ENCODE data around the gene MORC4.

MORC4 gene

DNA sequence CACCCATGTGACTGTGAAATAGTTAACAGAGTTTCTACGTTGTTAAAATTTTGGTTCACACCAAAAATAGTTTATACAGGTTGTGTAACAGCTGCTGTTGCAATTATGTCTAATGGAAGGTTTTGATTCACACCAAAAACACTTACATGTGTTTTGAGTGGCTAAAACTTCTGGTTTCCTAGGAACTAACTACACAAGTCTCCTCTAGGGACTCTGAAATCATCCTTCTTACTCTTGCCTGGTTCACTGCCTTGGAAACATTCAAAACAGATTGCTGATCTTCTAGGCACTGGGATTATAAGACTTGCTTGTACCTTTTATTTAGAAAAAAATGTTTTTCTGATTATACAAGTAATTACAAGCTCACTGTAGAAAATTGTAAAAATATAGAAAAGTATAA, 14.9 kb upstream of the MORC4 start:
- H3K9me3 ChIP-seq (ENCODE audit: insufficient read depth, low read length, severe bottlenecking) = no peaks in the 10 kb centered on the region
- DNase-seq = no peak

DNA sequence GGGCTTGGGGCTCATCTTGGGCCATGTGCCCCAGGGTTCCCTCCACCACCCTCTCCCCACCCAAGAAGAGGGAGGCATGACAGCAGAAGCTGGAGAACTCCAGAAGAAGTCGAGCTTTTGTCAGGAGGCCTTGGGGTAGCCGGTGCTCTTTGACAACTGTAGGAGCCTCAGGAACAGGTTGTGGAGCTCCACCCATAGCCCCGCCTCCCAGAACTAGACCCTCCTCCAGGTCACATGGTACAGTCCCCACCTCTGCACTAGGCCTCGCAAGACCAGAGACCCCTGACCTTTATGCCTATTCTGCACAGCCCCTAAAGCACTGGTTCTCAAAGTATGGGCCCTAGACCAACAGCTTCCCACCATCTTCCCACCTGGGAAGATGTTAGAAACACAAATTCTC, 8.0 kb upstream of the MORC4 start:
- no peak overlapping the region for H2AFZ ChIP-seq (ENCODE audit: low read depth, low read length)
- H3K36me3 ChIP-seq (ENCODE audit: insufficient read depth, low read length) = no peaks in the 10 kb centered on the region
- H3K9ac ChIP-seq (ENCODE audit: low read depth, low read length) = no peak overlapping the region
- H3K79me2 ChIP-seq (ENCODE audit: insufficient read depth, low read length) = no peaks in the 10 kb centered on the region
- H3K4me3 ChIP-seq (ENCODE audit: low read depth in 1 of 2, low read length in 2 of 2) = no peak overlapping the region
- no peaks in the 10 kb centered on the region for H4K20me1 ChIP-seq (ENCODE audit: insufficient read depth, low read length)
- no peak overlapping the region for H3K4me2 ChIP-seq (ENCODE audit: insufficient read depth, low read length)
- no peaks in the 10 kb centered on the region for H3K4me1 ChIP-seq (ENCODE audit: insufficient read depth, low read length)
- no peaks in the 10 kb centered on the region for H3K9me3 ChIP-seq (ENCODE audit: insufficient read depth, low read length, severe bottlenecking)
- TF ChIP-seq, protein P1, sequence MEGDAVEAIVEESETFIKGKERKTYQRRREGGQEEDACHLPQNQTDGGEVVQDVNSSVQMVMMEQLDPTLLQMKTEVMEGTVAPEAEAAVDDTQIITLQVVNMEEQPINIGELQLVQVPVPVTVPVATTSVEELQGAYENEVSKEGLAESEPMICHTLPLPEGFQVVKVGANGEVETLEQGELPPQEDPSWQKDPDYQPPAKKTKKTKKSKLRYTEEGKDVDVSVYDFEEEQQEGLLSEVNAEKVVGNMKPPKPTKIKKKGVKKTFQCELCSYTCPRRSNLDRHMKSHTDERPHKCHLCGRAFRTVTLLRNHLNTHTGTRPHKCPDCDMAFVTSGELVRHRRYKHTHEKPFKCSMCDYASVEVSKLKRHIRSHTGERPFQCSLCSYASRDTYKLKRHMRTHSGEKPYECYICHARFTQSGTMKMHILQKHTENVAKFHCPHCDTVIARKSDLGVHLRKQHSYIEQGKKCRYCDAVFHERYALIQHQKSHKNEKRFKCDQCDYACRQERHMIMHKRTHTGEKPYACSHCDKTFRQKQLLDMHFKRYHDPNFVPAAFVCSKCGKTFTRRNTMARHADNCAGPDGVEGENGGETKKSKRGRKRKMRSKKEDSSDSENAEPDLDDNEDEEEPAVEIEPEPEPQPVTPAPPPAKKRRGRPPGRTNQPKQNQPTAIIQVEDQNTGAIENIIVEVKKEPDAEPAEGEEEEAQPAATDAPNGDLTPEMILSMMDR (IDR thresholded peaks at IDR 0.05; ENCODE audit: borderline replicate concordance, extremely low read depth, low read length, poor library complexity, severe bottlenecking) = no peak
- no peak for TF ChIP-seq EZH2 (IDR thresholded peaks at IDR 0.05; ENCODE audit: borderline replicate concordance, low read depth, low read length, severe bottlenecking)
- no peaks in the 10 kb centered on the region for H3K27me3 ChIP-seq (ENCODE audit: insufficient read depth, low read length, poor library complexity)
- ATAC-seq (ENCODE audit: insufficient read depth, low read depth) = no peak
- DNase-seq = no peak
- H3K27ac ChIP-seq (ENCODE audit: low read length) = no peak overlapping the region

More for the DNA sequence above, 14.9 kb upstream of the MORC4 start:
- H3K36me3 ChIP-seq (ENCODE audit: insufficient read depth, low read length) = no peaks in the 10 kb centered on the region
- no peak overlapping the region for H2AFZ ChIP-seq (ENCODE audit: low read depth, low read length)
- H3K4me2 ChIP-seq (ENCODE audit: insufficient read depth, low read length) = no peak overlapping the region
- no peaks in the 10 kb centered on the region for H3K27me3 ChIP-seq (ENCODE audit: insufficient read depth, low read length, poor library complexity)
- H3K4me1 ChIP-seq (ENCODE audit: insufficient read depth, low read length) = no peaks in the 10 kb centered on the region
- no peak overlapping the region for H3K27ac ChIP-seq (ENCODE audit: low read length)
- ATAC-seq (ENCODE audit: insufficient read depth, low read depth) = no peak
- no peak overlapping the region for H3K4me3 ChIP-seq (ENCODE audit: low read depth in 1 of 2, low read length in 2 of 2)
- no peak for TF ChIP-seq EZH2 (IDR thresholded peaks at IDR 0.05; ENCODE audit: borderline replicate concordance, low read depth, low read length, severe bottlenecking)
- TF ChIP-seq, protein P1 (IDR thresholded peaks at IDR 0.05; ENCODE audit: borderline replicate concordance, extremely low read depth, low read length, poor library complexity, severe bottlenecking) = no peak
- no peaks in the 10 kb centered on the region for H4K20me1 ChIP-seq (ENCODE audit: insufficient read depth, low read length)
- no peak overlapping the region for H3K9ac ChIP-seq (ENCODE audit: low read depth, low read length)
- H3K79me2 ChIP-seq (ENCODE audit: insufficient read depth, low read length) = no peaks in the 10 kb centered on the region

DNA sequence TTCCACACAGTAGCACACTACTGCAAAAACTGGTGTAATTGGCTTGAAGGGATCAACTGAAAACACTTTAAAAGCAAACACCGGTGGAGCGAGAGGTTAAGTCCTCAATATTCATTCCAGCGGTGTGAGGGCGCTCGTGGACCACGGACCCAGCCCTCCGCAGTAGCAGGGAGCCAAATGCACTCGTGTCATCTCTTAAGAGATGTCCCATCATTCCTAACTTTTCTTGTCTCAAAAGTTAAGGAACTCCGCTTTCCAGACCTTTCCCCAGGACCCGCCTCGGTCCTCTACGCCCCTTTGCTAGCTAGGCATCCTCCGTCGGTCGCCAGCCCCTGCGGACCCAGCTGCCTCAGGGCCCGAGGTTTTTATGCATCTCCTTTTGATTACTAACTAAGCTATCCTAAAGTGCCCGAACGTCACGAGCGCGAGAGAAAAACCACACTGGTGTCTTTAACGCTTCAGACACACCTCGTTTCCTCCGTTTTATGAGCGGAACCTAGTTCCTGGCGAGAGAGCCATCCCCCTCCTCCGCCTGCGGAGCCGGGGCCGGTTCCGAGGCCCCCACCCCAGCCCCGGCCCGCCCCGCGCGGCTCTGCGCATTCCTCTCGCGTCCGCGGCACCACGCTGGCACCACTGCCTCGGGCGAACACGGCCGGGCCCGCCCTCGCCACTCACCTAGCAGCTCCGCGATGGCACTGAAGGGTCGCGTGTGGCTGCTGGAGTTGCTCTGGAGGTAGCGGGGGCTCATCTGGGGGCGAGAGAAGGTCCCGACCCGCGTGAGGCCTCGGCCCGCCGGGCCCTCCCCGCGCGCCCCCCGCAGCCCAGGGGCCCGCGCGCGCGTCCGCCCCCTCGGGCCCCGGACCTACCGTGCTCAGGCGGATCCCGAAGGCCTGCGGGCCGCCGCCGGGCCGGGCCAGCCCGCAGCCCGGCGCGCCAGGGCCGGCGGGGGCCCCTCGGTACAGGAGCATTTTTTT, 723 bp downstream of the MORC4 start:
- ATAC-seq (ENCODE audit: insufficient read depth, low read depth) (no peak), DNase-seq (no peak)
- Histone ChIP-seq H3K36me3 (ENCODE audit: insufficient read depth, low read length) (no peaks in the 10 kb centered on the region), H3K4me2 (ENCODE audit: insufficient read depth, low read length) (no peak overlapping the region), H3K4me3 (ENCODE audit: low read depth in 1 of 2, low read length in 2 of 2) (no peak overlapping the region), H3K27me3 (ENCODE audit: insufficient read depth, low read length, poor library complexity) (no peaks in the 10 kb centered on the region), H4K20me1 (ENCODE audit: insufficient read depth, low read length) (no peaks in the 10 kb centered on the region), H3K27ac (ENCODE audit: low read length) (no peak overlapping the region), H3K9me3 (ENCODE audit: insufficient read depth, low read length, severe bottlenecking) (no peaks in the 10 kb centered on the region), H3K4me1 (ENCODE audit: insufficient read depth, low read length) (no peaks in the 10 kb centered on the region), H3K79me2 (ENCODE audit: insufficient read depth, low read length) (no peaks in the 10 kb centered on the region), H3K9ac (ENCODE audit: low read depth, low read length) (no peak overlapping the region), H2AFZ (ENCODE audit: low read depth, low read length) (no peak overlapping the region)
- TF ChIP-seq EZH2 (IDR thresholded peaks at IDR 0.05; ENCODE audit: borderline replicate concordance, low read depth, low read length, severe bottlenecking) = no peak
- TF ChIP-seq, protein P1 (IDR thresholded peaks at IDR 0.05; ENCODE audit: borderline replicate concordance, extremely low read depth, low read length, poor library complexity, severe bottlenecking) = no peak

All from DND-41 (cell line).